Heart left ventricle (tissue), 16 donors: ENCODE results near the gene AURKB. TPM values are rescaled to one million over a fixed set of nuclear protein-coding genes. Genes with fewer than 3 reads are reported as not detected.

Experiments used
- ATAC-seq, 4 donors: fragments of 200-7000 bp; cut with Tn5 transposase; one replicate each; pipeline ENCODE4 v1.9.1; 2020 to 2022; ENCODE audit warnings: moderate library complexity in 4 of 4, mild to moderate bottlenecking in 3 of 4, moderate number of reproducible peaks in 1 of 4
- DNase-seq, 5 donors: peaks; one replicate each; pipeline ENCODE4 v3.0.0-alpha.2; 2020
- H3K27ac ChIP-seq, 12 donors: fragments of 200-600 bp; sonication (generic) in 4 of 12; one replicate each; pipeline versions ENCODE4 v1.5.0 to v1.8.0; 2016 to 2022; ENCODE audit warnings: mild to moderate bottlenecking in 2 of 12
- H3K27me3 ChIP-seq, 9 donors: fragments of 200-600 bp; sonication (generic) in 2 of 9; one replicate each; pipeline versions ENCODE4 v1.5.1 to v1.8.0; 2016 to 2022; ENCODE audit warnings: mild to moderate bottlenecking in 3 of 9
- H3K36me3 ChIP-seq, 9 donors: fragments of 200-600 bp; sonication (generic) in 2 of 9; one replicate each; pipeline versions ENCODE4 v1.5.0 to v1.8.0; 2018 to 2022; ENCODE audit warnings: mild to moderate bottlenecking in 2 of 9
- H3K4me1 ChIP-seq, 12 donors: fragments of 200-600 bp; sonication (generic) in 4 of 12; one replicate each; pipeline versions ENCODE4 v1.5.0 to v1.8.0; 2016 to 2022; ENCODE audit warnings: mild to moderate bottlenecking in 3 of 12
- H3K4me3 ChIP-seq, 12 donors: fragments of 200-600 bp; sonication (generic) in 4 of 12; one replicate each; pipeline versions ENCODE4 v1.5.0 to v1.8.0; 2017 to 2022; ENCODE audit warnings: mild to moderate bottlenecking in 9 of 12, moderate library complexity in 4 of 12
- H3K9me3 ChIP-seq, 12 donors: fragments of 200-600 bp; sonication (generic) in 4 of 12; one replicate each; pipeline versions ENCODE4 v1.5.0 to v1.8.0; 2016 to 2022; ENCODE audit warnings: mild to moderate bottlenecking in 1 of 12
- POLR2A ChIP-seq, 2 donors: fragments of 450-650 bp; IDR thresholded peaks; one replicate each; pipeline ENCODE4 v1.6.1; 2017; ENCODE audit warnings: antibody characterized with exemption in 2 of 2, mild to moderate bottlenecking in 2 of 2, moderate library complexity in 2 of 2
- WGBS, 4 donors: extraction: QIAGEN DNeasy Blood & Tissue Kit in 2 of 4; methylation state at CpG; one replicate each; pipeline versions ENCODE4 v1.1.5 to v1.1.7; 2013 to 2018; 5-methylcytosine and 5-hydroxymethylcytosine counted together
- intact Hi-C, 10 donors: fragments of 100-400 bp; cut with DNase I; formaldehyde crosslinking; loops; one replicate each; pipeline versions ENCODE4 v1.11.1 to v1.14.2; 2022
- polyA plus RNA-seq, 2 donors: library from polyadenylated mRNA; stranded (reverse); fragments of 200-250 nt; gene quantifications; one replicate each; pipeline ENCODE4 v1.2.3, GENCODE V29; 2013
- total RNA-seq, 9 donors: library from RNA; depleted of rRNA in 2 of 9; stranded (reverse); fragments of >200 nt in 2 of 9; fragmentation: NEBNext Ultra II Directional in 3 of 9; extraction: Animal tissue kit (Norgen Biotek cat#: 25700) in 3 of 9; gene quantifications; one replicate each; pipeline versions ENCODE4 v1.1.0 to v1.2.4, GENCODE V29; 2016 to 2023
- TF ChIP-seq, protein P1 (sequence below), 12 donors: fragments of 200-600 bp; sonication (generic) in 4 of 12; IDR thresholded peaks; one replicate each; pipeline versions ENCODE4 v1.5.0 to v1.8.0; 2018 to 2022; ENCODE audit warnings: antibody characterized with exemption in 12 of 12, mild to moderate bottlenecking in 5 of 12
- donor health status: ischemic (EF 13 %, LVEDD 7.1; RV severe dilation, severe dysfunction).
- donor health status: healthy with polysubstance abuse.
- donor health status: DM: no; HTN: yes; CAD: no.
- donor health status: DM: no; HTN: no; CAD: no.
- donor health status: ischemic (EF 25% LVEDD 6.9; RV normal size, moderate dysfunction).
- donor health status: ischemic (EF 25% LVEDD 5.7; RV mildly dilated, moderate dysfunction).
- donor health status: healthy.
- donor health status: DM: yes; HTN: yes; CAD: no.
- donor health status: ischemic (EF 35%, LVEDD 5.7; RV mildly dilated, moderate dysfunction).
- donor health status: nonischemic (EF 11% LVEDD 7.7; RV severe dilation, severe dysfunction).
- donor health status: DM: yes; HTN: yes; CAD: no.
- donor health status: PGD.
- donor health status: ischemic (EF 29% LVEDD 5.4; RV normal size, mild dysfunction).
- donor health status: nonischemic (EF 23%, LVEDD 6.1; RV moderate dilation, normal function).

The AURKB gene
- total and polyA plus RNA-seq, 11 donors, result 0.23 to 10.3 (median 0.68) TPM; not detected in 5

DNA sequence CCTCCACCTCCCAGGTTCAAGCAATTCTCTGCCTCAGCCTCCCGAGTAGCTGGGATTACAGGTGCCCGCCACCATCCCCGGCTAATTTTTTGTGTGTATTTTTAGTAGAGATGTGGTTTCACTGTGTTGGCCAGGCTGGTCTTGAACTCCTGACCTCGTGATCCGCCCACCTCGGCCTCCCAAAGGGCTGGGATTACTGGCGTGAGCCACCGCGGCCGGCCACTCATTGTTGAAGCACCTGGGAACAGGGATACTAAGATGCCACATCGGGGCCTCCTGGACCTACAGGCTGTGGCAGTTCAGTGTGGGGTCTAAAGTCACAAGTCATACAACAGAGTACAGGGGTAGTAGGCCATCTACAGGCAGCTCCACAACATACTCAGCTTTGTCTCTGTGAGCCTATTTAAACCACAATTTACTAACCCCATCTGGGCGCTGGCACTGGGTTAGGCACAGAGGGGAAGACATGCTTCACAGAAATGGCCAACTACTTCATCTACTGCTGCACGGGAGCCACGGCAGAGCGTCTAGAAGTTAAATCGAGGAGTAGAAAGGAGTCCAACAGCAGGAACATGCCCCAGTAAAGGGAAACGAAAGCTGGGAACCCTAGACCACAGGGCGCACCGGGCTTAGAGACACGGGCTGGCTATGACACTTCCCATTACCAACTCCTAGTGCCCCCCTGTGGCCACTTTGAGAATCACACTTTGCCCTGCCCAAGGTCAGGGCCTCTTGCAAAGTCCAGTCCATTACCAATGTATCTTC lies 51.9 kb downstream of the AURKB start:
- peak overlapping the region in 3 of 12 donors; percentile 7 to 16 (median 11) for H3K4me3 ChIP-seq
- WGBS, 4 donors, result 39 to 44% (median 42%) methylated on average over 17 to 20 of the region's 20 CpGs
- no peaks in the 10 kb centered on the region for H3K27me3 ChIP-seq
- ATAC-seq (peak in 3 of 4 donors; percentile 4 to 9 (median 6)), DNase-seq (peak; percentile 89 to 94 (median 92))
- peaks cover 0 to 33% (median 22%) of the 10 kb centered on the region in 9 donors for H3K36me3 ChIP-seq
- intact Hi-C loops, result loop anchor here in 7 of 10 donors (1.0 to 10.0 kb wide), 7 partner anchors 20 to 314 kb away; partner anchors contain the start of genes HES7 (in 3 of the 7), CYB5D1 (in 1 of the 7), NAA38 (in 1 of the 7) and TMEM88 (in 1 of the 7)
- peak in 1 of 2 donors; percentile 21 for TF ChIP-seq POLR2A (IDR thresholded peaks at IDR 0.05)
- TF ChIP-seq, protein P1, sequence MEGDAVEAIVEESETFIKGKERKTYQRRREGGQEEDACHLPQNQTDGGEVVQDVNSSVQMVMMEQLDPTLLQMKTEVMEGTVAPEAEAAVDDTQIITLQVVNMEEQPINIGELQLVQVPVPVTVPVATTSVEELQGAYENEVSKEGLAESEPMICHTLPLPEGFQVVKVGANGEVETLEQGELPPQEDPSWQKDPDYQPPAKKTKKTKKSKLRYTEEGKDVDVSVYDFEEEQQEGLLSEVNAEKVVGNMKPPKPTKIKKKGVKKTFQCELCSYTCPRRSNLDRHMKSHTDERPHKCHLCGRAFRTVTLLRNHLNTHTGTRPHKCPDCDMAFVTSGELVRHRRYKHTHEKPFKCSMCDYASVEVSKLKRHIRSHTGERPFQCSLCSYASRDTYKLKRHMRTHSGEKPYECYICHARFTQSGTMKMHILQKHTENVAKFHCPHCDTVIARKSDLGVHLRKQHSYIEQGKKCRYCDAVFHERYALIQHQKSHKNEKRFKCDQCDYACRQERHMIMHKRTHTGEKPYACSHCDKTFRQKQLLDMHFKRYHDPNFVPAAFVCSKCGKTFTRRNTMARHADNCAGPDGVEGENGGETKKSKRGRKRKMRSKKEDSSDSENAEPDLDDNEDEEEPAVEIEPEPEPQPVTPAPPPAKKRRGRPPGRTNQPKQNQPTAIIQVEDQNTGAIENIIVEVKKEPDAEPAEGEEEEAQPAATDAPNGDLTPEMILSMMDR (IDR thresholded peaks at IDR 0.05), result peak; percentile 88 to 96 (median 94)
- H3K9me3 ChIP-seq, result no peaks in the 10 kb centered on the region
- peak overlapping the region in 11 of 12 donors; percentile 78 to 100 (median 97) for H3K27ac ChIP-seq
- H3K4me1 ChIP-seq, result peaks cover 18 to 74% (median 34%) of the 10 kb centered on the region in 12 donors

DNA sequence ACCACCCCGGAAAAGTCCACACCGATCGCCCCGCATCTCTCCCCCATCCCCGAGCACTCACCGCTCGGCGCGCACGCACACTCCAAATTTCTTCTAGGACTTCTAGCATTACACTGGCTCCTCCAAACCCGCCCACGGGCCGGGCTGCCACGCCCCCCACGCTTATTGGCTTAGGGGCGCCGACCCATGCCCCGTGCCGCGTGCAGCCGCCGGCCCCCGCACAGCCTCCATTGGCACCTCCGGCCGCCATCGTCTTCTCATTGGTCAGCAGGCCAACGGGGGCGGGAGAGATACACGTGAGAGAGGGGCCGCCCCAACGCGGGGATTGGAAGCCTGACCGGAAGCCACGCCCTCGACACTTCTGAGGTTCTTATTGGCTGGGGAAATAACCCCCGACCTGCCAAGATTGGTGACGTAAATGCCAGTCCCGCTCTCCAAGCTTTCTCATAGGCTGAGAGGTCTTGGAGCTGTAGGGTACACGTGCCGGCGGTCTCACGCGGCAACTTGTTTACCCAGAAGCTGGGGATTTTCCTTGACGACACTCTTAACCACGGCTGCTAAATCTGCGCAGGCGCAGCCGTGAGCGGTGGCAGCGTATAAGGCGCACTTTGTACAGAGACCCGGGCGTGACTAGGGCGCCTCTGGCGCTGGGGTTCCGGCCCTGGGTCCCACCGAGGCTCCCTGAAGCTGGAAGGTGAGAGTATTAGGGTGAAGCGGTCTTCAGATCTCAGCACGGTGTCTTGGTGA lies 54.0 kb downstream of the AURKB start:
- H3K4me3 ChIP-seq, result peak overlapping the region; percentile 69 to 97 (median 86)
- ATAC-seq (peak; percentile 59 to 77 (median 61)), DNase-seq (peak; percentile 100)
- H3K9me3 ChIP-seq, result no peaks in the 10 kb centered on the region
- 0 to 1% (median 1%) methylated on average over 44 to 59 of the region's 59 CpGs for WGBS, 4 donors
- H3K36me3 ChIP-seq, result peaks cover 0 to 35% (median 19%) of the 10 kb centered on the region in 9 donors
- peaks cover 20 to 79% (median 36%) of the 10 kb centered on the region in 12 donors for H3K4me1 ChIP-seq
- intact Hi-C loops, result loop anchor here in 3 of 10 donors (2.0 to 10.0 kb wide), 4 partner anchors 30 to 312 kb away; partner anchors contain the start of genes HES7 (in 2 of the 3), CYB5D1 (in 1 of the 3), NAA38 (in 1 of the 3) and TMEM88 (in 1 of the 3)
- no peaks in the 10 kb centered on the region for H3K27me3 ChIP-seq
- H3K27ac ChIP-seq, result peak overlapping the region; percentile 98 to 100 (median 100)
- TF ChIP-seq, protein P1 (IDR thresholded peaks at IDR 0.05), result peak in 3 of 12 donors; percentile 16 to 36 (median 28)
- TF ChIP-seq POLR2A (IDR thresholded peaks at IDR 0.05), result peak; percentile 97 to 100

DNA sequence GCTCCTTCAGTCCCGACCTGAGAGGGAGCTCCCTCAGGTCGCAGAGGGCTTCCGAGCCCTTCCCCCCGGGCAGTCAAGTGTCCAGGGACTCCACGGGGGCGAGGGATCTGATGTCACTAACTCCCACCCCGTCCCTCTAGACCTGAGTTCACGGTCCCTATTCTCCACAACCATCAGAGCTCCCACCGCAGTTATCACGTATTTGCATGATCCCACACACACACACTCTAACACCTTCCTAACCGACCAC lies 54.5 kb downstream of the AURKB start:
- H3K4me1 ChIP-seq, result peaks cover 15 to 79% (median 33%) of the 10 kb centered on the region in 12 donors
- no peaks in the 10 kb centered on the region for H3K9me3 ChIP-seq
- peak in 1 of 5 donors; percentile 49 for DNase-seq
- H3K4me3 ChIP-seq, result peak overlapping the region; percentile 69 to 97 (median 86)
- ATAC-seq, result no peak
- intact Hi-C loops, result loop anchor here in 4 of 10 donors (2.0 to 10.0 kb wide), 5 partner anchors 17 to 311 kb away; partner anchors contain the start of genes HES7 (in 2 of the 4), CYB5D1 (in 1 of the 4), NAA38 (in 1 of the 4) and TMEM88 (in 1 of the 4)
- TF ChIP-seq POLR2A (IDR thresholded peaks at IDR 0.05), result no peak
- TF ChIP-seq, protein P1 (IDR thresholded peaks at IDR 0.05), result no peak
- 0 to 2% (median 1%) methylated on average over 11 of the region's 11 CpGs for WGBS, 4 donors
- peaks cover 0 to 30% (median 14%) of the 10 kb centered on the region in 9 donors for H3K36me3 ChIP-seq
- no peaks in the 10 kb centered on the region for H3K27me3 ChIP-seq
- H3K27ac ChIP-seq, result peak overlapping the region; percentile 98 to 100 (median 100)
